ENCODE measurements around the gene CYP2J2. TPM values are rescaled to one million over a fixed set of nuclear protein-coding genes. Genes with fewer than 3 reads are reported as not detected.

The CYP2J2 gene
- total RNA-seq, 1 donor from 2014 or later, result not detected

DNA sequence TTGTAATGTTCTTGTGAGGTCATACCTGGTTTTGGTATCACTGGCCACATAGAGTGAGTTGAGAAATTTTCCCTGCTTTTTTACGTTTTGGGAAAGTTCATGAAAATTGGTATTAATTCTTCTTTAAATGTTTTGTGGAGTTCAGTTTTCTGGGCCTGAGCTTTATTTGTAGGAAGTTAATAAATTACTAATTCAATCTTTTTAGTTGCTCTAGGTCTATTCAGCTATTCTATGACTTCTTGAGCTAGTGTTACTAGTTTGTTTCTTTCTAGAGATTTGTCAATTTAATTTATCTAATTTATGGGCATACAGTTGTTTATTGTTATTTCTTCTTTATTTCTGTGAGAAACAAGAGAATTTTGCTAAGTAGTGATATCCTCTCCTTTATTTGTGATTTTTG is 74.5 kb downstream of the CYP2J2 start:
- Mint-ChIP-seq H3K4me1 (ENCODE audit: low read depth, unreplicated experiment) (no peaks in the 10 kb centered on the region), H3K4me3 (ENCODE audit: unreplicated experiment) (no peak overlapping the region), H3K9me3 (ENCODE audit: unreplicated experiment) (no peaks in the 10 kb centered on the region), H3K27ac (ENCODE audit: unreplicated experiment) (no peak overlapping the region), H3K36me3 (ENCODE audit: unreplicated experiment) (peaks cover 6% of the 10 kb centered on the region), H3K27me3 (ENCODE audit: unreplicated experiment) (no peaks in the 10 kb centered on the region)
- DNase-seq, result no peak
- TF ChIP-seq CTCF (IDR thresholded peaks at IDR 0.05; ENCODE audit: partially characterized antibody, unreplicated experiment), result no peak

DNA sequence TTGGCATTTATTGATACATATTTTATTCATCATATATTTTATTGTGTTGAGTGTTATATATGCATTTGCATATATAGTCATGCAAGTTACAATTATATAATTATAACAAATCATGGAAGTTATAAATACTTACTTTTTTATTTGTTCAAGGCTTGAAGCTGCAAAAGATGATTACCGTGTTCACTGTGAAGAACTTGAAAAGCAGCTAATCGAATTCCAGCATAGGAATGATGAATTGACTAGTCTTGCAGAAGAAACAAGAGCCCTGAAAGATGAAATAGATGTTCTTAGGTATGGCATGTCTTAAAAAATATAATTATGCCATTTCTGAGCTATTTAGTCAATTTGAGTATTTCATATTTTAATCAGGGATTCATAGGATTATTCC is 79.7 kb downstream of the CYP2J2 start:
- Mint-ChIP-seq H3K36me3 (ENCODE audit: unreplicated experiment) (no peaks in the 10 kb centered on the region), H3K4me3 (ENCODE audit: unreplicated experiment) (no peak overlapping the region), H3K27me3 (ENCODE audit: unreplicated experiment) (no peaks in the 10 kb centered on the region), H3K4me1 (ENCODE audit: low read depth, unreplicated experiment) (no peaks in the 10 kb centered on the region), H3K27ac (ENCODE audit: unreplicated experiment) (no peak overlapping the region), H3K9me3 (ENCODE audit: unreplicated experiment) (no peaks in the 10 kb centered on the region)
- no peak for DNase-seq
- TF ChIP-seq CTCF (IDR thresholded peaks at IDR 0.05; ENCODE audit: partially characterized antibody, unreplicated experiment), result no peak

GRCh38 chr1:59846209-59846894 is 80.2 kb downstream of the CYP2J2 start:
- Mint-ChIP-seq H3K4me1 (ENCODE audit: low read depth, unreplicated experiment) (no peaks in the 10 kb centered on the region), H3K9me3 (ENCODE audit: unreplicated experiment) (no peaks in the 10 kb centered on the region), H3K27me3 (ENCODE audit: unreplicated experiment) (no peaks in the 10 kb centered on the region), H3K4me3 (ENCODE audit: unreplicated experiment) (no peak overlapping the region), H3K27ac (ENCODE audit: unreplicated experiment) (no peak overlapping the region), H3K36me3 (ENCODE audit: unreplicated experiment) (no peaks in the 10 kb centered on the region)
- no peak for TF ChIP-seq CTCF (IDR thresholded peaks at IDR 0.05; ENCODE audit: partially characterized antibody, unreplicated experiment)
- DNase-seq, result no peak

DNA sequence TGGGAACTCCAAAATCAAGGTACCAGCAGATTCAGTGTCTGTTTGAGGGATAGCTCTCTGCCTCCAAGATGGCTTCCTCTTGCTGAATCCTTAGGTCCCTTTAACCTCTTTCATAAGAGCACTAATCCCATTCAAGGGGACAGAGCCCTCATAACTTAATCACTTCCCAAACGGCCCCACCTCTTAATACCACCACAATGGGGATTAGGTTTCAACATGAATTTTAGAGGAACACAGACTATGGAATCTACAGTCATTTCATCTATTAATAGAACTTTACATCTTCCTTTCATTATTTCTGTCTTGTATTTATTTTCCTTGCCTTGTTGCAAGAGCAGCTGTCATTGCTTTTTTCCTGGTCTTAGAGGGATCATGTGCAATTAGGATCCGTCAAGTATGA is 81.5 kb downstream of the CYP2J2 start:
- TF ChIP-seq CTCF (IDR thresholded peaks at IDR 0.05; ENCODE audit: partially characterized antibody, unreplicated experiment), result no peak

More for the DNA sequence above, 81.5 kb downstream of the CYP2J2 start:
- H3K27me3 Mint-ChIP-seq (ENCODE audit: unreplicated experiment), result no peaks in the 10 kb centered on the region
- H3K36me3 Mint-ChIP-seq (ENCODE audit: unreplicated experiment), result no peaks in the 10 kb centered on the region
- H3K4me3 Mint-ChIP-seq (ENCODE audit: unreplicated experiment), result no peak overlapping the region
- H3K9me3 Mint-ChIP-seq (ENCODE audit: unreplicated experiment), result no peaks in the 10 kb centered on the region
- no peaks in the 10 kb centered on the region for H3K4me1 Mint-ChIP-seq (ENCODE audit: low read depth, unreplicated experiment)
- no peak for DNase-seq
- no peak overlapping the region for H3K27ac Mint-ChIP-seq (ENCODE audit: unreplicated experiment)

Other genes with a start within 250 kb of the CYP2J2 start
- gene HOOK1, start 111.8 kb downstream of the CYP2J2 start, total RNA-seq (ENCODE audit: unreplicated experiment), result 2.1 TPM
- not detected for gene C1orf87, start 147.0 kb upstream of the CYP2J2 start, total RNA-seq (ENCODE audit: unreplicated experiment)

Measured in glutamatergic neuron (in vitro differentiated cells).